Left lobe of liver (tissue), 2 donors: Measurements from ENCODE around the gene KLHL15. TPM values are rescaled to one million over a fixed set of nuclear protein-coding genes. Genes with fewer than 3 reads are reported as not detected.
"Not testable (repeated sequence)": the region's sequence is repeated elsewhere in the genome, so short reads cannot be mapped to it uniquely, and the experiment has no call there.

Source experiments
- ATAC-seq: fragments of 200-7000 bp; cut with Tn5 transposase; one replicate; pipeline ENCODE4 v1.9.1; 2020; ENCODE audit warnings: mild to moderate bottlenecking, moderate library complexity
- DNase-seq: peaks from one replicate; pipeline ENCODE4 v3.0.0-alpha.2; 2020; ENCODE audit warnings: low spot score
- total RNA-seq: library from RNA; stranded (reverse); gene quantifications from one replicate; pipeline ENCODE4 v1.2.1, GENCODE V29; 2021
- donor health status: DM: no; HTN: no; CAD: no; lungs with moderate emphysema.
- donor health status: DM: no; HTN: yes; CAD: no.

Gene KLHL15
- total RNA-seq, 1 donor from 2014 or later = 5.7 TPM

- DNase-seq (no peak), ATAC-seq (no peak)
Observed at GRCh38 chrX:24018809-24019208, 8.2 kb downstream of the KLHL15 start.

- ATAC-seq = no peak
- DNase-seq = no peak
Observed at GRCh38 chrX:24017674-24018073, 9.3 kb downstream of the KLHL15 start.

- DNase-seq (no peak), ATAC-seq (peak; percentile 77)
Observed at GRCh38 chrX:24014388-24015018, 12.5 kb downstream of the KLHL15 start.

GRCh38 chrX:24012266-24012665, 14.7 kb downstream of the KLHL15 start:
- no peak for DNase-seq

GRCh38 chrX:24005867-24006266, 21.1 kb downstream of the KLHL15 start:
- ATAC-seq (no peak), DNase-seq (no peak)

More at GRCh38 chrX:24012266-24012665, 14.7 kb downstream of the KLHL15 start:
- no peak for ATAC-seq

GRCh38 chrX:24005028-24005427, 22.0 kb downstream of the KLHL15 start:
- no peak for DNase-seq
- ATAC-seq = no peak

- no peak for ATAC-seq
Observed at GRCh38 chrX:24002792-24003191, 24.2 kb downstream of the KLHL15 start.

GRCh38 chrX:24002167-24002566, 24.8 kb downstream of the KLHL15 start:
- ATAC-seq (no peak), DNase-seq (no peak)

More at GRCh38 chrX:24002792-24003191, 24.2 kb downstream of the KLHL15 start:
- no peak for DNase-seq

- DNase-seq (no peak), ATAC-seq (no peak)
Observed at GRCh38 chrX:23999671-24000070, 27.3 kb downstream of the KLHL15 start.

- ATAC-seq = no peak
Observed at GRCh38 chrX:23993012-23993633, 33.9 kb downstream of the KLHL15 start.

GRCh38 chrX:23992431-23992830, 34.6 kb downstream of the KLHL15 start:
- DNase-seq (no peak), ATAC-seq (no peak)

More at GRCh38 chrX:23993012-23993633, 33.9 kb downstream of the KLHL15 start:
- DNase-seq = no peak

- ATAC-seq (no peak), DNase-seq (no peak)
Observed at GRCh38 chrX:23990455-23990854, 36.5 kb downstream of the KLHL15 start.

- DNase-seq = no peak
- ATAC-seq = no peak
Observed at GRCh38 chrX:23989689-23990088, 37.3 kb downstream of the KLHL15 start.

- ATAC-seq (no peak), DNase-seq (no peak)
Observed at GRCh38 chrX:23982891-23983290, 44.1 kb downstream of the KLHL15 start.

- ATAC-seq = no peak
- DNase-seq = no peak
Observed at GRCh38 chrX:23981711-23982110, 45.3 kb downstream of the KLHL15 start.

- no peak for DNase-seq
Observed at GRCh38 chrX:23981222-23981621, 45.8 kb downstream of the KLHL15 start.

GRCh38 chrX:23980011-23980441, 47.0 kb downstream of the KLHL15 start:
- DNase-seq = no peak
- no peak for ATAC-seq

More at GRCh38 chrX:23981222-23981621, 45.8 kb downstream of the KLHL15 start:
- ATAC-seq = no peak

- no peak for DNase-seq
- ATAC-seq = no peak
Observed at GRCh38 chrX:23978491-23978890, 48.5 kb downstream of the KLHL15 start.

- not testable (repeated sequence) for DNase-seq, ATAC-seq
Observed at GRCh38 chrX:23965630-23966029, 61.4 kb downstream of the KLHL15 start.

GRCh38 chrX:23964191-23964590, 62.8 kb downstream of the KLHL15 start:
- DNase-seq (no peak), ATAC-seq (no peak)

- no peak for DNase-seq
- ATAC-seq = no peak
Observed at GRCh38 chrX:23959781-23960180, 67.2 kb downstream of the KLHL15 start.

- DNase-seq (no peak), ATAC-seq (no peak)
Observed at GRCh38 chrX:23954396-23954795, 72.6 kb downstream of the KLHL15 start.

GRCh38 chrX:23953908-23954269, 73.1 kb downstream of the KLHL15 start:
- DNase-seq (no peak), ATAC-seq (no peak)
